D721Med (cell line): ENCODE results near the gene GPR176.

ENCODE experiments used
- DNase-seq: peaks from one replicate; pipeline ENCODE4 v3.0.0; 2011; ENCODE audit warnings: low spot score; ENCODE audit not compliant: insufficient read length
- FAIRE-seq: peaks from 2 replicates; lab custom pipeline; 2011; peaks lifted over from hg19 to GRCh38; lab: Jason Lieb, UNC
- CTCF ChIP-seq: IDR thresholded peaks from 2 replicates; pipeline ENCODE4 v1.5.1; 2012; ENCODE audit warnings: mild to moderate bottlenecking, control low read depth; ENCODE audit not compliant: insufficient read depth; ENCODE audit errors: missing control alignments

The GPR176 gene

GRCh38 chr15:39919748-39920509 is at the start of gene GPR176:
GPR176 (minus strand) TSS chr15:39920266; CDS start chr15:39920026, 240 bp downstream.
- no peak for TF ChIP-seq CTCF
- no peak for FAIRE-seq
- no peak for DNase-seq

DNA sequence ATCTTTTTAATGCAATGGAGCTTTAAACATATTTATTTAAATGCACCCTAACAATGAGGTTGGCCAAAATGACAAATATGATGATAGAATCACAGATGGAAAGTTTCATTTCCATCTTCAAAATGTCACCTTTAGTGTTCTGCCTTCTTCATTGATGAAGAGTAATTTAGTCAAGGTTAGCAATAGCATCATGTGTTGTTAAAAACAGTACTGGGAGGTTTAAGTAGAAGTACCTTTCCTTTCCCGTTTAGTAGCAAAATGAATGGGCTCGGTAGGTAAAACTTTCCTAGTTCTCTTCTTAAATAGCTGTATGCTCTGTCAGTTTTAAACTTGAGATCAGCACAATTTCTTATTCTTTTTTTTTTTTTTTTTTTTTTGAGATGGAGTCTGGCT is 48.9 kb upstream of the GPR176 start:
- TF ChIP-seq CTCF, result no peak
- DNase-seq (no peak), FAIRE-seq (no peak)

DNA sequence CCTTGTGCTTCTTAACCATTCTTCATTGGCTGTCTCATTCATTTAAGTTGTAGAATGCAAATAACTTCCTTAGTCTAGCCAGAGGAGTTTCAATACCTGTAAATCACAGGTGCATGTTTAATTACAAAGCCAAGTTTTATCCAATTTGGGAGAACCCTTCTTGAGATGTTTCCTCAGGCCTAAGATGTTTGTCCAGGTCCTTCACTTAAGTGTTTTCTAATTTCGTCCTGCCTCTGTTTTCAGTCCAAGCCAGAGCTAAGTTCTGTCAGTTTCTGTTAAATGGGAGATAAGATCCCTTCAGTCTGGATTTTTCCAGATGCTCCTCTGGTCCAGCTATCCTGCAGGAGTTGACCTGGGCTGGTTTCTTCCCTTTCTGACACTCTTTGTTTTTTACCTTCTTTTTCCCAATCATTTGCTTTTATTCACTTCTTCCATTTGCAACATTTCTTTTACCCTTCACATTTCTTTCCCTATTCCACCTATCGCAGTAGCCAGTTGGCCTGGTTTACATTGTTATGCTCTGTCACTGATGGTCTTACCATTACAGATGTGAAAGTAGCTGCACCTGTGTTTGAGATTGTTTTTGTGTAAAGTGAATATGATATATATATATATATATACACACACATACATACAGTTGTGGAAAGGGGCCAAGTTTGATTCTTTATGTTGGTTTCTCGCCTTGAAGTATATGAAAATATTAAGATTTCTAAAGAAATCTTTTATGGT is 48.4 kb upstream of the GPR176 start:
- no peak for FAIRE-seq
- DNase-seq, result no peak
- no peak for TF ChIP-seq CTCF

DNA sequence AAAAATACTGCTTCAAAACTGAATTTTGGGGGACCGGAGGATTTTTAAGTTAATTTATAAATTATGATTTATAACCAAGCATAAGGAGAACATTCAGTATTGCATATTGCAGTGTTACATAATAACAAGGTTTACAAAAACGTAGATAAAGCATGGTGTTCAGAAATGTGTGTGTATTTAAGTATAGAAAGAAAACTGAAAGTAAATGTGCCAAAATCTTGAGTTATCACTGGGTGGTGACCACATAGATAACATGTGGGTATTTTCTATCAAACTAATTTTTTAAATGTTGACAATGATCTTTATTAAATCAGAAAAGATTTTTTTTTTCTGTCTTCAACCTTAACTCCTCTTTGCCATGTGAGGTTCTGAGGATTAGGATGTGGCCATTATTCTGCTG is 46.5 kb upstream of the GPR176 start:
- FAIRE-seq (no peak), DNase-seq (no peak)
- no peak for TF ChIP-seq CTCF

DNA sequence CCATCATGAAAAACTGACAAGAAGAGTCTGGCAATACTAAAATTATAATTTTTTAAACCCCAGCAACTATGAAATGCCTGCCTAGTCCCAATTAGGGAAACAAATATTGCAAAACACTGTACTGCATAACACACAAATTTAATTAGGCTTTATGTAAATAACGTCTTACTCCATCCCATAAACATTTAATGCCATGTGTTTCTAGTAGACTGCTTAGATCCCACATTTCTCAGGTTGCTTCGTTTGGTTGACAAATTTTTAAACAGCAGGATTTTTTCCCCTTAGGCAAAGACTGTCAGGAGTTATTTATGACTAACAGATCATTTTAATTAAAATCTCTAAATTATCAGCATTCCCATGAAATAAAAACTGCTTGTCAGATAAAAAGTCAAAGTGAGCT is 43.7 kb upstream of the GPR176 start:
- DNase-seq, result no peak
- no peak for TF ChIP-seq CTCF
- no peak for FAIRE-seq

- no peak for TF ChIP-seq CTCF
- DNase-seq (no peak), FAIRE-seq (no peak)
Measured at GRCh38 chr15:39961051-39961450, 41.0 kb upstream of the GPR176 start.

DNA sequence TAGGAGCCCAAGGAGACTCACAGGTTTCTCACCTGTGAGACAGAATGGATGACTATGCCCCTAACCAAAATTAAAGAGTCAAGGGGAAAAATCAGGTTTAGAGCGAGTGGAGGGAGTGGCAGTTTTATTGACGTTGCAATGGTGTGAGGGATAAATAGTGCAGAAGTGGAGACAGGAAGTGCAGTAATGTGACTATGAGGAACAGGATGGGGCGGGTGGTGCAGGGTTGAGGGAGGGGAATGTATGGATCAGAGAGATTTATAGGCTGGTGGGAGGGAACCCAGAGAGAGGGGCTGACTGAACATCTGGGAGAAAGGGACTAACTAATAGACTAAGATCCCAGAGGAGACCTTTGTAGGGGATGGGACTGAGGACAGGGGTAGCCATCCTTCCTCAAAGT is 40.3 kb upstream of the GPR176 start:
- TF ChIP-seq CTCF, result no peak
- FAIRE-seq (no peak), DNase-seq (no peak)
